ENCODE measurements around the gene ERGIC3.
"Not testable (repeated sequence)": the region's sequence is repeated elsewhere in the genome, so short reads cannot be mapped to it uniquely, and the experiment has no call there.

The ERGIC3 gene

DNA sequence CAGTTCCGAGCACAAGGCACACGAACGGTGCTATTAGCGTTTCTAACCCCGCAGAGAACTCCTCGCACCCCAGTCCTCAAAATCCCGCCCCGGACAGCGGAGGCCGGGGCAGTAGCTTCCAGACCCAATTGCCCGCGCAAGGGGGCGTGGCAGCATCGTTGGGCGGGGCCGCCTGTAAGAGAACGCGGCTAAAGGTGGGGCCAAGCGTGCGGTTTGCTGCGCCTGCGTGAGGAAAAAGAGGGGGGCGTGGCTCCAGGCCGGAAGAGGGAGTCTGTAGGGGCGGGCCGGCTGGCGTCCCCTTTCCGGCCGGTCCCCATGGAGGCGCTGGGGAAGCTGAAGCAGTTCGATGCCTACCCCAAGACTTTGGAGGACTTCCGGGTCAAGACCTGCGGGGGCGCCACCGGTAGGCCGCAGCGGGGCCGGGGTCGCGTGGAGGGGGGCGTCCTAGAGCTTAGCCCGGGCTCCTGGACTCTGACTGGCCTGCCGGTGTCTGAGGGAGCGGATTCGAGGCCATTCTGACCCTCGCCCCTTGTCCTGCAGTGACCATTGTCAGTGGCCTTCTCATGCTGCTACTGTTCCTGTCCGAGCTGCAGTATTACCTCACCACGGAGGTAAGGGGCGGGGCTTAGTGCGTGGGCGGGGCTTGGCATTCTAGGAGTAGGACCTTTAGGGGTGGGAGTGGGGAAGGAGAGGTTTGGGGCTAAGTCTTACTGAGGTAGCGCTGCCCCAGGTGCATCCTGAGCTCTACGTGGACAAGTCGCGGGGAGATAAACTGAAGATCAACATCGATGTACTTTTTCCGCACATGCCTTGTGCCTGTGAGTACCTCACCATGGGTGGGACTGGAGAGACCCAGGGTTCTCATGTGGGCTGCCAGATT lies at the start of gene ERGIC3:
ERGIC3 (plus strand) TSS at position 296 of the 880 bp plus-strand sequence; CDS start at position 316, 20 bp downstream.
- peak; percentile 98 for DNase-seq

DNA sequence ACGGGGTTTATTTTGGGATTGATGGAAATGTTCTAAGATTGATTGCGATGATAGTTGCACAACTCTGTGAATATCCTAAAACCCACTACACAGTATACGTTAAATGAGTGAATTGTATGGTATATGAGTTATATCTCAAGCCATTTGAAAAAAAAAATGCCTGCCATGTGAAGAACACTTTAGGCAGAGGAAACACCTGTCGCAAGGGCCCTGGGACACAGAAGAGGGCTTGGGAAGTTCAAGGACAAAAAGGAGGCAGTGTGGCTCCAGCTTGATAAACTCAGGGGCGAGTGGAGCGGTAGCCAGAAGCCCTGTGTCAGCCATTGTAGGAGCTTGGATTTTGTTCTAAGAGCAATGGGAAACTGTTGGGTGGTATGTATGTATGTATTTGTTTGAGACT lies 49.5 kb upstream of the ERGIC3 start:
- DNase-seq, result no peak

DNA sequence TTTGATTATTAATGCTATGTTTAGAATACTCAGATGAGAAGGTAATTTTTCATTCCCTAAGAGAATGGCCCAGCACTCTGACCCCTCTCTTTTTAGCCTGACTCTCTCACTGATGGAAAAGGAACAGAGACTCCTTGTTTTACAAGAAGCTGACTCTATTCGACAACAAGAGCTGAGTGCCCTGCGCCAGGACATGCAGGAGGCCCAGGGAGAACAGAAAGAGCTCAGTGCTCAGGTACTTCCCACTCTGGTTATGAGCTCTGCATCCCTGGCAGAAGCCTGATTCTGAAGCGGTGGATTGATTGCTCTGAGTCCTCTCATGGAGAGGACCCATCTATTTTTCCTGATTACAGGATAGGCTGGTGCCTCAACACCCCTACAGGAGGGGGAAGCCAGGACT lies 45.4 kb upstream of the ERGIC3 start:
- no peak for DNase-seq

DNA sequence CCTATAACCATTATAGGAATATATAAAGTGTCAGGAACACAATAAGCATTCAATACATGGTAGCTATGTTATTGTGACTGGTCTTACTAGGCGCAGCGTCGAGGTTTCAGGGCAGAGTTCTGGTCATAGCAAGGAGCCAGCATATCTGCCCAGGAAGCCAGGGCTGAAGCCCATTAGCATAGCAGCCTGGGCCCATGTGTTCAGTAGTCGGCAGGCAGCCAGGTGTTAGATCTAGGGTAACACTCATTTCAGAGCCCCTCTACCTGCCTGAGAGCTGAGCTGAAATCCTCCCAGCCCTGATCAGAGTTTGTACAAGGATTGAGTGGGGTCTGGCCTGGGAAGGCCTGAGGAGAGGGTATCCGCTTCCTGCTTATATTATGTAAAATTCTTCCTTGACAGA lies 44.6 kb upstream of the ERGIC3 start:
- DNase-seq, result no peak

DNA sequence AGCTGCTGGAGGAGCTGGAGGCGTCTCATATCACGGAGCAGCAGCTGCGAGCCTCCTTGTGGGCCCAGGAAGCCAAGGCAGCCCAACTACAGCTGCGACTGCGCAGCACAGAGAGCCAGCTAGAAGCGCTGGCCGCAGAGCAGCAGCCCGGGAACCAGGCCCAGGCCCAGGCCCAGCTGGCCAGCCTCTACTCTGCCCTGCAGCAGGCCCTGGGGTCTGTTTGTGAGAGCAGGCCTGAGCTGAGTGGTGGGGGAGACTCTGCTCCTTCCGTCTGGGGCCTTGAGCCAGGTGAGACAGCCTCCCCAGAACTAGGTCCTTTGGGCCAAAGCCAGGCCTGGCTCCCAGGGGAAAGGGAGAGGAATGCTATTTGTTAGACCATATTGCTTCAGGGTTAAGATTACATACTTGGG lies 44.1 kb upstream of the ERGIC3 start:
- no peak for DNase-seq

DNA sequence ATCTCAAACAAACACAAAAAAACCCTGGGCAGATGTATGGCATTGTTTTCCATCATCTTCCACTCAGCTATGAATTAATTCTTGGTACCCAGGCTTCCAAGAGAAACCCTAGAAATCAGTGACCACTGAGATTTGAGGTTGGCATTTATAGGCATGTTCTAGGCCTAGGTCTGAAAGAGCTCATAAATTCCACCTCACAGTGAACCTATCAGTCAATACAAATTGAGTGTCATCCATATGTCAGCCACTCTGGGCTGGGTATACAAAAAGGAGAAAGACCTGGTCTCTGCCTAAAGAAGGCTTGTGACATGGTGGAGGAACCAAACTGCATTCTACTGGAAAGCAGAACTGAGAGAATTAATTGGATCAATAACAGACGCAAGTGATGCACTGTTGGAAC lies 42.6 kb upstream of the ERGIC3 start:
- no peak for DNase-seq

DNA sequence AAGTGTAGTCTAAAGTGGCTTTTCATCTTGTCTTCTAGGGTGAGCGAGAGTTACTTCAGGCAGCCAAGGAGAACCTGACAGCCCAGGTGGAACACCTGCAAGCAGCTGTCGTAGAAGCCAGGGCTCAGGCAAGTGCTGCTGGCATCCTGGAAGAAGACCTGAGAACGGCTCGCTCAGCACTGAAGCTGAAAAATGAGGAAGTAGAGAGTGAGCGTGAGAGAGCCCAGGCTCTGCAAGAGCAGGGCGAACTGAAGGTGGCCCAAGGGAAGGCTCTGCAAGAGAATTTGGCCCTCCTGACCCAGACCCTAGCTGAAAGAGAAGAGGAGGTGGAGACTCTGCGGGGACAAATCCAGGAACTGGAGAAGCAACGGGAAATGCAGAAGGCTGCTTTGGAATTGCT lies 39.5 kb upstream of the ERGIC3 start:
- no peak for DNase-seq

DNA sequence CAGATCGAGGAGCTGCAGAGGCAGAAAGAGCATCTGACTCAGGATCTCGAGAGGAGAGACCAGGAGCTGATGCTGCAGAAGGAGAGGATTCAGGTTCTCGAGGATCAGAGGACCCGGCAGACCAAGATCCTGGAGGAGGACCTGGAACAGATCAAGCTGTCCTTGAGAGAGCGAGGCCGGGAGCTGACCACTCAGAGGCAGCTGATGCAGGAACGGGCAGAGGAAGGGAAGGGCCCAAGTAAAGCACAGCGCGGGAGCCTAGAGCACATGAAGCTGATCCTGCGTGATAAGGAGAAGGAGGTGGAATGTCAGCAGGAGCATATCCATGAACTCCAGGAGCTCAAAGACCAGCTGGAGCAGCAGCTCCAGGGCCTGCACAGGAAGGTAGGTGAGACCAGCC lies 38.6 kb upstream of the ERGIC3 start:
- DNase-seq, result no peak

DNA sequence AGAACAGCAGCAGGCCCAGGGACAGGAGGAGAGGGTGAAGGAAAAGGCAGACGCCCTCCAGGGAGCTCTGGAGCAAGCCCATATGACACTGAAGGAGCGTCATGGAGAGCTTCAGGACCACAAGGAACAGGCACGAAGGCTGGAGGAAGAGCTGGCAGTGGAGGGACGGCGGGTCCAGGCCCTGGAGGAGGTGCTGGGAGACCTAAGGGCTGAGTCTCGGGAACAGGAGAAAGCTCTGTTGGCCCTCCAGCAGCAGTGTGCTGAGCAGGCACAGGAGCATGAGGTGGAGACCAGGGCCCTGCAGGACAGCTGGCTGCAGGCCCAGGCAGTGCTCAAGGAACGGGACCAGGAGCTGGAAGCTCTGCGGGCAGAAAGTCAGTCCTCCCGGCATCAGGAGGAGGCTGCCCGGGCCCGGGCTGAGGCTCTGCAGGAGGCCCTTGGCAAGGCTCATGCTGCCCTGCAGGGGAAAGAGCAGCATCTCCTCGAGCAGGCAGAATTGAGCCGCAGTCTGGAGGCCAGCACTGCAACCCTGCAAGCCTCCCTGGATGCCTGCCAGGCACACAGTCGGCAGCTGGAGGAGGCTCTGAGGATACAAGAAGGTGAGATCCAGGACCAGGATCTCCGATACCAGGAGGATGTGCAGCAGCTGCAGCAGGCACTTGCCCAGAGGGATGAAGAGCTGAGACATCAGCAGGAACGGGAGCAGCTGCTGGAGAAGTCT lies 37.9 kb upstream of the ERGIC3 start:
- no peak for DNase-seq

DNA sequence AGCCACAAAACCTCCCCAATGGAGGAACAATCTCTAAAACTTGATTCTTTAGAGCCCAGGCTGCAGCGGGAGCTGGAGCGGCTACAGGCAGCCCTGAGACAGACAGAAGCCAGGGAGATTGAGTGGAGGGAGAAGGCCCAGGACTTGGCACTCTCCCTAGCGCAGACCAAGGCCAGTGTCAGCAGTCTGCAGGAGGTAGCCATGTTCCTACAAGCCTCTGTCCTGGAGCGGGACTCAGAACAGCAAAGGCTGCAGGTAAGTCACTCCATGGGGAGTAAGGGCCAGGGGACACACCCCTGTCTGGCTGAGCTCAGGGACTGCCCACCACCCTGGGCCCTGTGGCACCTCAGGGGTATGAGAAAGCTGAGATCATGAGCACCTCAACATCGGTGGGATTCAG lies 37.1 kb upstream of the ERGIC3 start:
- DNase-seq, result no peak

DNA sequence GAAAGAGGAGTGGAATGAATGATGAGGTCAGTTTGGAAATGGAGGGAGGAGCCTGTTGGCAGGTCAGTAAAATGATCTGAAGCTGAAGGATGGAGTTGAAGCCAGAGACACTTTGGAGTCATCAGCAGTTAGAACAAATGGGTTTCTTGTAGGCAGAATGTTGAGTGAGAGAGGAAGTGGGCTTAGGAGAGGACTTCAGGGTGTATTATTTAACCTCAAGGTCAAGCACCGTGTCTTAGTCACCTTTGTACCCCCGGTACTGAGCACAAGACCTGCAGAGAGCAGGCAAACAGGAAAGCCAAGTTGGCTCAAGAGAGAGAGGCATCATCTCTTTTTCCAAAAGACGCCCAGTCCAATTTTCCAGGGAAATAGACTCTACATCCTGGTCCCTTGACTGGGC lies 35.7 kb upstream of the ERGIC3 start:
- no peak for DNase-seq

DNA sequence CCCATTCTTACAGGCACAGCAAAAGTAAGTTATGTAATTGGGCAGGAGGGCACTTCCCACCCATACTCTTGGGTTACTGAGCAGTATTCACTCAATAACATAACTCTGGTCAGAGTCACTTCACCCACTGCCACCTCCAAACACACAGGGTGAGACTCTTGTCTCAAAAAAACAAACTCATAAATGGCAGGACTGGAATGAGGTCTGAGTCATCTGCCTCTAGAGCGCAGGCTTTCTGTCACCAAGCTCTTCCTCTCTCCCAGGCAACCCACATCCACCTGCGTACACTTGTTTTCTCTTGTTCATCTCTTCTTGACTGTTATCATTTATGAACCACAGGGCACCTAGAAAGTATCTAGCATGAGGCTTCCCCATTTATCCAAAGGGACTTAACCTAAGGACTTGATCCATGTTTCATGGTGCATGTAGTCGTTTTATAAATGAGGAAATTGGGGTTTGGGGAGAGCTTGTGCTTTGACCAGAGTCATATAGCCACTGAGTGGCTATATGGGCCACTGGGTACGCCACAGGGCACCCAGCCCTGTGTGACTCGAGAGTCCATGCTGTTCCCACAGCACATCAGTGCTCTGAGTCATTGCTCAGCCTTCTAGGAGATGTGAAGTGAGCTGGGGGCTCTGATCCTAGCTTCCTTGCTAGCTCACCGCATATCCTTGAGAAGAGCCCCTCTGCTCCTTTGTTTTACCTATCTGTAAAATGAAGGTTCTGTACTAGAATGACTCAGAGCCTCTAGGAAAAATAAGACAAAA lies 34.8 kb upstream of the ERGIC3 start:
- peak; percentile 61 for DNase-seq

DNA sequence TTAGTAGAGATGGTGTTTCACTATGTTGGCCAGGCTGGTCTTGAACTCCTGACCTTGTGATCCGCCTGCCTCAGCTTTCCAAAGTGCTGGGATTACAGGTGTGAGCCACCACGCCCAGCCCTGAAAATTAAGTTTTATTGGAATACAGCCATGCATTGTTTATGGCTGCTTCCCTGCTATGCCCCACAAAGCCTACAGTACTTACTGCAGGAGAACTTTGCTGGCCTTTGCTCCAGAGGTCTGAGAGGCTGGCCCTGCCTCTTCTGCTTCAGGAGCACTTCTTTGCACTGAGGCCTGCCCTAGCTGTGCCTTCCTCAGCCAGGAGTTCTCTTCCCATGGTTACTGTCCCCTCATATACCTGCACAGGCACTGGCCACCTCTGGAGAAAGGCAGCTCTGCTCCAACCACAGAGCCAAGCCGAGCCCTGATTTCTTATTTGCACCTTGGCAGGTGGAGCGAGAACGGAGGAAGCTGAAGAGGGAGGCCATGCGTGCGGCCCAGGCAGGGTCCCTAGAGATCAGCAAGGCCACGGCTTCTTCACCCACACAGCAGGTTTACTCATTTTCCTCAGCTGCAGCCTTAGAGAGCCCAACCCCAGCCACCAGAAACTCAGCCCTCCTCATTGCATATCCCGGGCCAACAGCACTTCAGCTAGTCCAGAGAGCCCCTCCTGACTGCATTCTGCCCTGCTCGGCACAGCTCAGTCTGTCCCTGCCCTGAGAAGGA lies 33.2 kb upstream of the ERGIC3 start:
- no peak for DNase-seq

DNA sequence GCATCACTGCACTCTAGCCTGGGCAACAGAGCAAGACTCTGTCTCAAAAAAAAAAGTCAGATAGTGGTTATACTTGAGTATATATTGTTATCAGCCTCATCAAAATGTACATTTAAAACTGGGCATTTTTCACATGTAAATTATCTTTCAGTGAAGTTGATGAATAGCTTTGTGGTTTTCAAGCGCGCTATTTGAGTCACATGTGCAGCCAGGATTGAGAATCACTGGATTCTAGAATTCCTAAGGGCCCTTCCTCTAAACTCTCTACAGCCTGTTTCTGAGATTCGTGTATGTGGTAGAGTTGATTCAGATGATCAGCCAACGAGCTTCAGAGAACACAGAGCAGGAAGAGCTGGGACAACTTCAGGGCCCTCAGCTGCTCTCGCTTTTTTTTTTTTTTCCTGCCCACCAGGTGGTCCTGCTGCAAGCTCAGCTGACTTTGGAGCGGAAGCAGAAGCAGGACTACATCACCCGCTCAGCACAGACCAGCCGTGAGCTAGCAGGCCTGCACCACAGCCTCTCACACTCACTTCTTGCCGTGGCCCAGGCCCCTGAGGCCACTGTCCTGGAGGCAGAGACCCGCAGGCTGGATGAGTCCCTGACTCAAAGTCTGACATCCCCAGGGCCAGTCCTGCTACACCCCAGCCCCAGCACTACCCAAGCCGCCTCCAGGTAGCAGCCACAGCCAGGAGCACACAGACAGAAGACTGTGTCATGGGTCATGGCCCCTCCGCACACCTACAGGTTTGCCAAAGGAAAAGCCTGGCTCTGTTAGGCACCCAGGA lies 30.7 kb upstream of the ERGIC3 start:
- DNase-seq, result no peak

DNA sequence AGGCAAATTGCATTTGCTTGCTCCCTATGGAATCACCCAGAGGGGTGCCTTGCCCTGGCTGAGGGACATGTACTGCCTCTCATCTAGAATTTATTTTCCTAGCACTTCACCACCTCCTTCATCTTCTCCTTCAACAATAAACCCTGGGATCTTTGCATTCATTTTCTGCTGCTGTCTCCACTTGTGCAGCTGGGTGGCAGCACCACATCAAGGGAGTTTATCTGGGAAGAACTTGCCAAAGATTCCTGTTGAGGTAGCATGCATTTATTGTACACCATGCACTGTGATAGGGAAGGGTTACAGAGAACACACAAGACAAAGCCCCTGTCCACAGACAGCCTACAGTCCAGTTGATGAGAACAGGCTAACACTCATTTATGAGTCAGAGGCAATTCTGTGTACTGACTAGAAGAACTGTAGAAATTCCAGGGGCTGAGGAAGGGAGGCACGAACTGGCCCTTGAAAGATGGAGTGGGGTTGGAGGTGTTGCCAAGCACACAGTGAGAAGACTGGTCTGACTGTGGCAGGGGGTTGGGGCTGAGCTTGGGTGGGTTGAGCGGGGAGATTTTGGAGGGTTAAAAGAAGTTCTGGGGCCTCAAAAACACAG lies 30.0 kb upstream of the ERGIC3 start:
- DNase-seq, result peak; percentile 38

DNA sequence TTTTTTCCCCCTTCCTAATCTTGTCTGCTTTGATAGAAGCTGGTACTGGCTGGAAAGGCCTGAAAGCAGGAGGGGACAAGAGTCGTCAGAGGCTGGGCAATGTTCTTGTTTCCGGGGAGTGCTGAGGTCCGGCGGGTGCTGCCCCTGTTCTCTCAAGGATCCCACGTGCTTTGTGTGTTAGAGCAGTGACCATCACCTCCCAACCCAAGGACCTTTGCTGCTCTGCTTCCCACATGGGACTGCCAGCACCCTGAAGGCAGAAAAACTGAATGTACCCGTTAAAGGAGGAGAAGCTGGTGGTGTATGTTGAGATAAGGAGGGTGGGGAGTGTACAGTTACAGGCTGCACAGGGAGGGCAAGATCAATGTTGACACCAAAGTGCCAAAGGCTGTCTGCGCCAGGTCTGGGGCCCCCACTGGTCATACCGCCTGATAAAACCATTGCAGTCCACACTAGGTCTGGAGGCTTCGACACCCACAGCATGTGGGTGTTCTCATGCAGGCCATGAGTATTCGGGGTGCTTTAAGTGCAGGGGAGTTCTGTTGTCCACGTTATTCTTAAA lies 27.4 kb upstream of the ERGIC3 start:
- no peak for DNase-seq

DNA sequence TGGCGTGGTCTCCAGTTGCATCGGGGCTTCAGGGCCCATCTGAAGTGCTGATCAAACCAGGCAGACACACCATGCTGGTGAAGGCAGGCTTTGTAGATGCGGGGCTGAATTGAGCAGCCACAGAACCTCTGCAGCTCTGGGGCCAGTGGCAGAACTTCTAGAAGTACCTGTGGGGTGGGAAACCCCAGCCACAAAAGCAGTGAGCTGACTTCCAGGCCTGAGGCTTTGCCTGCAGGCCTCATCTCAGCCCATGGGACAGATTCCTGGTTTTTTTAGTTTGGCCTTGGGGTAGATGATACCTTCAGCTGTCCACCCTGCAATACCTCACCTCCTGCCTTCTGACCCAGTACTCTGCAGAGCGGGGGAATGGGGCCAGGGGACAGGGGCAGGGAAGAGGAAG lies 26.5 kb upstream of the ERGIC3 start:
- no peak for DNase-seq

DNA sequence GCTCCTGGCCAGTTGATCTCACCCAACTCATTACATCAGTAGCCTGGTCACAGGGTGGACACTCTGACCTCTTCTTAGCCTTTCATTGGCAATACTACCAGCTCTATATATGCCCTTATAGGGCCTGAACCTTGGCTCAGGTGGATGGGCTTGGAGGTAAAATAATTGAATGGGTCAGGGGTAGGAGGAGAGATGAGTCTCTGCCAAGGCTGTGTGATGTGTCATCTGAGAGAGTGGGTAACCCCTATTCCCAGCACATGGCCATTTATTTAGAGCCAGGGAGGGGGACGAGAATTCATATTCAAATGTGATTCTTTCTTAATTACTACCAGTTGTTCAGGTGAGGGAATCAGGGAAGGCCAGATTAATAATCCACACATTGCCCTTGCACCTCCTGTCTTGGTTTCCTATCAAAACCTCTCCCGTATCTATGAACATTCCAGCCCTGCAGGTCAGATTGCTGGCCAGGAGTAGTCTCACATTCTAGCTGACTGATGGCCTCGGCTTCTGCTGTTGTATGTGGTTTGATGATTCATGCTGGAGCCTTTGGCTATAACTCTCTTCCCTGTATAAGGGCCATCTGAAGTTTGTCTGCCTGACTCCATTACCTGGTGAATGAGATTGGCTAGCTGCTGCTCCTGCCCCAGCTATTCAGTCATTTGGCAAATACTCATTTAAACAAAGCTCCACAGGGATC lies 25.8 kb upstream of the ERGIC3 start:
- DNase-seq, result peak; percentile 86

DNA sequence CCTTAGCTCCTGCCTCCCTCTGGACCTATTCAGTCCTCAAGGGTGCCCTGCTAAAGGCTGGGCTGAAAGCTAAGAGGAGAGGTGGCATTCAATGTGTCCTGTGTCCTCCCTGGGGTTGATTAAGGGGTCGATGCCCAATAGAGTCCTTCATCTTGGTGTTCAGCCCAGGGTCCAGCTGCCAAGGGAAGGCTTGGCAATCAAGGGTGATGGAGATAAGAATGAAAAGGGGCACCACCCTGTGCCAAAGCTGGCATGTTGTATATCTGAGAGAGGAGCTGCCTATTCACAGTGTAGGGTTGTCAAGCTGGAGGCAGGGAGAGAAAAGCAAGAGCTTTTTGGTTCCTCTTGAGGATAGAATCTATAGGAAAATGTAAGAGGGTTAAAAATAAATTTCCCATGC lies 24.8 kb upstream of the ERGIC3 start:
- DNase-seq, result no peak

DNA sequence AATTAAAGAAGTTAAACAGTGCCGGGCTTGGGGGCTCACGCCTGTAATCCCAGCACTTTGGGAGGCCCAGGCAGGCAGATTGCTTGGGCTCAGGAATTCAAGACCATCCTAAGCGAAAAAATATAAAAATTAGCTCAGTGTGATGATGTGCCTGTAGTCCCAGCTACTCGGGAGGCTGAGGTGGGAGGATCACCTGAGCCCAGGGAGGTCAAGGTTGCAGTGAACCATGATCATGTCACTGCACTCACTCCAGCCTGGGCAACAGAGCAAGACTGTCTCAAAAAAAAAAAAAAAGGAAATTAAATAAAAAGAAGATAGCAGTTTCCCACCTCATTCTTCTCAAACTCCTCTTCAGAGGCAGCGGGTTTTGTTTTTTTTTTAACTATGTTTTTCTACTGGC lies 24.1 kb upstream of the ERGIC3 start:
- DNase-seq, result not testable (repeated sequence)

DNA sequence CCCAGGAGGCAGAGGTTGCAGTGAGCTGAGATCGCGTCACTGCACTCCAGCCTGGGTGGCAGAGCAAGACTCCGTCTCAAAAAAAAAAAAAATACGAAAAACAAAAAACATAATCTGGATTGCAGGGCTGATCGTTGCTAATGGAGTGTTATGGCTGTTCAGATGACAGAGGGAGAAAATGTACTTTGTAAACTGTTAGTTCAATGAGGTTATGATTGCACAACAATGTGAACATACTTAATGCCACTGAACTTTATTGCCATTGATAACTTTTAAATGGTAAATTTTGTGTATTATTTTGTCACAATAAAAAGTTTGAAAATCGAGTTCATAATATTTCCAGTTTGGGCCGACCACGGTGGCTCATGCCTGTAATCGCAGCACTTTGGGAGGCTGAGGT lies 22.9 kb upstream of the ERGIC3 start:
- no peak for DNase-seq

Data from EL (cell line).